Kidney epithelial cell (primary cell): Measurements from ENCODE around the gene TAS2R16. TPM values are rescaled to one million over a fixed set of nuclear protein-coding genes. Genes with fewer than 3 reads are reported as not detected.
A peak's percentile ranks its signal among the peaks of the same experiment; 100 is the strongest.

ENCODE experiments used
- DNase-seq: peaks from one replicate; pipeline ENCODE4 v3.0.0-alpha.2; 2010; ENCODE audit warnings: low read depth
- H3K27me3 ChIP-seq: 2 replicates; pipeline ENCODE4 v1.6.0; 2011; ENCODE audit warnings: low read length; ENCODE audit not compliant: control insufficient read depth, insufficient read depth
- H3K36me3 ChIP-seq: 2 replicates; pipeline ENCODE4 v1.5.1; 2011; ENCODE audit warnings: low read length; ENCODE audit not compliant: control insufficient read depth, insufficient read depth
- H3K4me3 ChIP-seq: 2 replicates; pipeline ENCODE4 v1.5.1; 2011; ENCODE audit warnings: low read depth, mild to moderate bottlenecking, control low read depth, low read length
- total RNA-seq: library from RNA; depleted of rRNA; stranded (reverse); fragments of >200 nt; gene quantifications from 2 replicates; pipeline ENCODE4 v1.2.3, GENCODE V29; 2015
- TF ChIP-seq, protein P1 (sequence below): IDR thresholded peaks from 2 replicates; pipeline ENCODE4 v1.5.1; 2011; ENCODE audit warnings: mild to moderate bottlenecking, moderate library complexity, low read length, control low read depth, inconsistent platforms; ENCODE audit not compliant: insufficient read depth, poor library complexity, severe bottlenecking

TAS2R16 gene, protein sequence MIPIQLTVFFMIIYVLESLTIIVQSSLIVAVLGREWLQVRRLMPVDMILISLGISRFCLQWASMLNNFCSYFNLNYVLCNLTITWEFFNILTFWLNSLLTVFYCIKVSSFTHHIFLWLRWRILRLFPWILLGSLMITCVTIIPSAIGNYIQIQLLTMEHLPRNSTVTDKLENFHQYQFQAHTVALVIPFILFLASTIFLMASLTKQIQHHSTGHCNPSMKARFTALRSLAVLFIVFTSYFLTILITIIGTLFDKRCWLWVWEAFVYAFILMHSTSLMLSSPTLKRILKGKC
- total RNA-seq: not detected in 2 replicates

- no peaks in the 10 kb centered on the region for H3K36me3 ChIP-seq
- no peaks in the 10 kb centered on the region for H3K27me3 ChIP-seq
- DNase-seq: no peak
- no peak within 1 kb of the TSS for H3K4me3 ChIP-seq
- TF ChIP-seq, protein P1, sequence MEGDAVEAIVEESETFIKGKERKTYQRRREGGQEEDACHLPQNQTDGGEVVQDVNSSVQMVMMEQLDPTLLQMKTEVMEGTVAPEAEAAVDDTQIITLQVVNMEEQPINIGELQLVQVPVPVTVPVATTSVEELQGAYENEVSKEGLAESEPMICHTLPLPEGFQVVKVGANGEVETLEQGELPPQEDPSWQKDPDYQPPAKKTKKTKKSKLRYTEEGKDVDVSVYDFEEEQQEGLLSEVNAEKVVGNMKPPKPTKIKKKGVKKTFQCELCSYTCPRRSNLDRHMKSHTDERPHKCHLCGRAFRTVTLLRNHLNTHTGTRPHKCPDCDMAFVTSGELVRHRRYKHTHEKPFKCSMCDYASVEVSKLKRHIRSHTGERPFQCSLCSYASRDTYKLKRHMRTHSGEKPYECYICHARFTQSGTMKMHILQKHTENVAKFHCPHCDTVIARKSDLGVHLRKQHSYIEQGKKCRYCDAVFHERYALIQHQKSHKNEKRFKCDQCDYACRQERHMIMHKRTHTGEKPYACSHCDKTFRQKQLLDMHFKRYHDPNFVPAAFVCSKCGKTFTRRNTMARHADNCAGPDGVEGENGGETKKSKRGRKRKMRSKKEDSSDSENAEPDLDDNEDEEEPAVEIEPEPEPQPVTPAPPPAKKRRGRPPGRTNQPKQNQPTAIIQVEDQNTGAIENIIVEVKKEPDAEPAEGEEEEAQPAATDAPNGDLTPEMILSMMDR: no peak
These were observed at the start of gene TAS2R16 for GRCh38 chr7:122995600-122995999. TSS of gene TAS2R16 (minus strand) at chr7:122995700. CDS start at chr7:122995634, 66 bp downstream.

DNA sequence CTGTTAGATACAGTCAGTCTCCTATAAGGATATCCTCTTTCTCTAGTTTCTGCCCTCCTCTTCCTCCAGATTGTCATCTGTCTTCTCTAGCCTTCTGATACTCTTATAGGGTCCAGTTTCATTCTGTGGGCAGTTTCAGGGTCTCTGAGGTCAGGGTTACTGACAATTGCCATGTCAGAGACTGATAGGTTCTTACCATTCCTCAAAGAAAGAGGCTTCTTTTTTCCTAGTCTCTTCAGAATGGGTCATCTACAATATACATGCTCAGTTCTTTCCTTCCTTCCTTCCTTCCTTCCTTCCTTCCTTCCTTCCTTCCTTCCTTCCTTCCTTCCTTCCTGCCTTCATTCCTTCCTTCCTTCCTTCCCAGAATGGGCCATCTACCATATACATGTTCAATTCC, 48.1 kb upstream of the TAS2R16 start:
- DNase-seq: no peak
- Histone ChIP-seq H3K27me3 (no peaks in the 10 kb centered on the region), H3K4me3 (no peak overlapping the region), H3K36me3 (no peaks in the 10 kb centered on the region)
- TF ChIP-seq, protein P1: no peak

- TF ChIP-seq, protein P1: no peak
- Histone ChIP-seq H3K36me3 (no peaks in the 10 kb centered on the region), H3K4me3 (no peak overlapping the region), H3K27me3 (no peaks in the 10 kb centered on the region)
- peak; percentile 41 for DNase-seq
These were observed 45.6 kb upstream of the TAS2R16 start for GRCh38 chr7:123041101-123041500.

- H3K36me3 ChIP-seq: no peaks in the 10 kb centered on the region
- H3K27me3 ChIP-seq: no peaks in the 10 kb centered on the region
- TF ChIP-seq, protein P1: no peak
- no peak for DNase-seq
- H3K4me3 ChIP-seq: no peak overlapping the region
These were observed 43.8 kb upstream of the TAS2R16 start for GRCh38 chr7:123039269-123039668.

GRCh38 chr7:123034106-123034505, 38.6 kb upstream of the TAS2R16 start:
- H3K27me3 ChIP-seq: no peaks in the 10 kb centered on the region
- H3K4me3 ChIP-seq: no peak overlapping the region
- H3K36me3 ChIP-seq: no peaks in the 10 kb centered on the region
- TF ChIP-seq, protein P1: no peak
- no peak for DNase-seq

GRCh38 chr7:123030631-123031030, 35.1 kb upstream of the TAS2R16 start:
- TF ChIP-seq, protein P1: no peak
- DNase-seq: no peak

More at GRCh38 chr7:123030631-123031030, 35.1 kb upstream of the TAS2R16 start:
- no peak overlapping the region for H3K4me3 ChIP-seq
- H3K27me3 ChIP-seq: no peaks in the 10 kb centered on the region
- H3K36me3 ChIP-seq: no peaks in the 10 kb centered on the region
